Measurements from ENCODE around the gene ALAS1. TPM values are rescaled to one million over a fixed set of nuclear protein-coding genes. Genes with fewer than 3 reads are reported as not detected.

The ALAS1 gene
- total RNA-seq, 2 experiments from 2014 or later, result 34.4 to 43.6 TPM

GRCh38 chr3:52217409-52217805, 19.4 kb downstream of the ALAS1 start:
- H3K9me2 ChIP-seq (ENCODE audit: insufficient read depth, low read length), result no peaks in the 10 kb centered on the region
- no peak overlapping the region for H3K27ac ChIP-seq (ENCODE audit: low read depth, low read length, poor library complexity, severe bottlenecking)
- no peaks in the 10 kb centered on the region for H3K79me2 ChIP-seq (ENCODE audit: insufficient read depth, low read depth, low read length)
- H2AFZ ChIP-seq (ENCODE audit: low read length), result no peak overlapping the region
- no peak for DNase-seq (ENCODE audit: low spot score)
- TF ChIP-seq EZH2phosphoT487 (IDR thresholded peaks at IDR 0.05; ENCODE audit: borderline replicate concordance, low read depth, low read length), result no peak
- TF ChIP-seq CTCF (conservative IDR thresholded peaks at IDR 0.05; ENCODE audit: low read length), result no peak
- H3K4me2 ChIP-seq (ENCODE audit: low read length), result no peak overlapping the region
- ChIA-PET POLR2A (interaction anchor here (0.7 kb wide), 1 partner anchor 98 kb away, joined by 3 read pairs; no protein-coding TSS in a partner anchor), CTCF (ENCODE audit: unreplicated experiment) (no interaction called here)
- H3K4me1 ChIP-seq (ENCODE audit: insufficient read depth, low read length, poor library complexity, severe bottlenecking), result peaks cover 10% of the 10 kb centered on the region
- H3K4me3 ChIP-seq (ENCODE audit: low read depth, low read length, poor library complexity, severe bottlenecking), result no peak overlapping the region
- no peaks in the 10 kb centered on the region; the same call in 1 of the 2 replicates for H4K20me1 ChIP-seq (ENCODE audit: insufficient read depth, low read length)
- BruUV-seq (replicated peaks), result no TSS peak
- no peaks in the 10 kb centered on the region for H3K9me3 ChIP-seq (ENCODE audit: low read length)
- peaks cover 81% of the 10 kb centered on the region for H3K36me3 ChIP-seq (ENCODE audit: insufficient read depth, low read length)
- intact Hi-C loops (cut with micrococcal nuclease; ENCODE audit: unreplicated experiment), result no loop called here

- Histone ChIP-seq H4K20me1 (ENCODE audit: insufficient read depth, low read length) (no peaks in the 10 kb centered on the region; the same call in 1 of the 2 replicates), H3K9me2 (ENCODE audit: insufficient read depth, low read length) (no peaks in the 10 kb centered on the region), H3K4me1 (ENCODE audit: insufficient read depth, low read length, poor library complexity, severe bottlenecking) (peaks cover 10% of the 10 kb centered on the region), H3K36me3 (ENCODE audit: insufficient read depth, low read length) (peaks cover 81% of the 10 kb centered on the region), H3K4me3 (ENCODE audit: low read depth, low read length, poor library complexity, severe bottlenecking) (no peak overlapping the region), H3K9me3 (ENCODE audit: low read length) (no peaks in the 10 kb centered on the region), H3K4me2 (ENCODE audit: low read length) (no peak overlapping the region), H3K27ac (ENCODE audit: low read depth, low read length, poor library complexity, severe bottlenecking) (no peak overlapping the region), H2AFZ (ENCODE audit: low read length) (no peak overlapping the region), H3K79me2 (ENCODE audit: insufficient read depth, low read depth, low read length) (no peaks in the 10 kb centered on the region)
- intact Hi-C loops (cut with micrococcal nuclease; ENCODE audit: unreplicated experiment), result no loop called here
- TF ChIP-seq EZH2phosphoT487 (IDR thresholded peaks at IDR 0.05; ENCODE audit: borderline replicate concordance, low read depth, low read length) (no peak), CTCF (conservative IDR thresholded peaks at IDR 0.05; ENCODE audit: low read length) (no peak)
- ChIA-PET CTCF (ENCODE audit: unreplicated experiment) (no interaction called here), POLR2A (interaction anchor here (0.7 kb wide), 2 partner anchors 44 to 98 kb away, joined by 3 to 4 read pairs; no protein-coding TSS in a partner anchor)
- no peak for DNase-seq (ENCODE audit: low spot score)
- BruUV-seq (replicated peaks), result no TSS peak
Measured at GRCh38 chr3:52218026-52218425, 20.1 kb downstream of the ALAS1 start.

GRCh38 chr3:52218454-52218853, 20.5 kb downstream of the ALAS1 start:
- ChIA-PET CTCF (ENCODE audit: unreplicated experiment) (no interaction called here), POLR2A (interaction anchor here (0.7 to 2.2 kb wide), 3 partner anchors 9 to 97 kb away, joined by 3 to 8 read pairs (median 4); no protein-coding TSS in a partner anchor)
- H3K4me2 ChIP-seq (ENCODE audit: low read length), result no peak overlapping the region
- no peaks in the 10 kb centered on the region for H3K9me3 ChIP-seq (ENCODE audit: low read length)
- H3K9me2 ChIP-seq (ENCODE audit: insufficient read depth, low read length), result no peaks in the 10 kb centered on the region
- no peak for TF ChIP-seq CTCF (conservative IDR thresholded peaks at IDR 0.05; ENCODE audit: low read length)
- no peak for TF ChIP-seq EZH2phosphoT487 (IDR thresholded peaks at IDR 0.05; ENCODE audit: borderline replicate concordance, low read depth, low read length)
- H4K20me1 ChIP-seq (ENCODE audit: insufficient read depth, low read length), result no peaks in the 10 kb centered on the region; the same call in 1 of the 2 replicates
- intact Hi-C loops (cut with micrococcal nuclease; ENCODE audit: unreplicated experiment), result no loop called here
- BruUV-seq (replicated peaks), result no TSS peak
- no peak overlapping the region for H3K4me3 ChIP-seq (ENCODE audit: low read depth, low read length, poor library complexity, severe bottlenecking)
- H3K36me3 ChIP-seq (ENCODE audit: insufficient read depth, low read length), result peaks cover 81% of the 10 kb centered on the region
- peaks cover 2% of the 10 kb centered on the region; the same call in 1 of the 2 replicates for H3K79me2 ChIP-seq (ENCODE audit: insufficient read depth, low read depth, low read length)
- no peak overlapping the region for H3K27ac ChIP-seq (ENCODE audit: low read depth, low read length, poor library complexity, severe bottlenecking)
- DNase-seq (ENCODE audit: low spot score), result no peak
- peaks cover 10% of the 10 kb centered on the region for H3K4me1 ChIP-seq (ENCODE audit: insufficient read depth, low read length, poor library complexity, severe bottlenecking)
- H2AFZ ChIP-seq (ENCODE audit: low read length), result no peak overlapping the region

Measured in OCI-LY7 (cell line).